Epithelial cell of proximal tubule (primary cell): ENCODE results near the gene METAP1. TPM values are rescaled to one million over a fixed set of nuclear protein-coding genes. Genes with fewer than 3 reads are reported as not detected.
"Not testable (repeated sequence)": the region's sequence is repeated elsewhere in the genome, so short reads cannot be mapped to it uniquely, and the experiment has no call there.

Source experiments
- DNase-seq: peaks from one replicate; pipeline ENCODE4 v3.0.0-alpha.2; 2011; ENCODE audit warnings: low read depth
- H3K4me3 ChIP-seq: 2 replicates; pipeline ENCODE4 v1.5.1; 2011; ENCODE audit warnings: low read depth, mild to moderate bottlenecking, low read length
- CTCF ChIP-seq: conservative IDR thresholded peaks from 2 replicates; pipeline ENCODE4 v1.5.1; 2012; ENCODE audit warnings: low read depth, mild to moderate bottlenecking, low read length
- total RNA-seq: library from RNA; depleted of rRNA; stranded (reverse); fragments of >200 nt; gene quantifications from 2 replicates; pipeline ENCODE4 v1.2.3, GENCODE V29; 2015

Gene METAP1
- total RNA-seq, 1 donor from 2014 or later: 64.6 TPM

- DNase-seq: no peak
- no peak overlapping the region for H3K4me3 ChIP-seq
- TF ChIP-seq CTCF: no peak
Measured at GRCh38 chr4:99013884-99014523, 18.5 kb downstream of the METAP1 start.

GRCh38 chr4:99021386-99021785, 25.9 kb downstream of the METAP1 start:
- TF ChIP-seq CTCF: no peak
- DNase-seq: no peak
- no peak overlapping the region for H3K4me3 ChIP-seq

GRCh38 chr4:99022566-99022965, 27.0 kb downstream of the METAP1 start:
- TF ChIP-seq CTCF: no peak
- DNase-seq: no peak
- no peak overlapping the region for H3K4me3 ChIP-seq

GRCh38 chr4:99023800-99024251, 28.3 kb downstream of the METAP1 start:
- DNase-seq, H3K4me3 ChIP-seq: not testable (repeated sequence)

GRCh38 chr4:99024481-99025275, 29.2 kb downstream of the METAP1 start:
- no peak for DNase-seq
- TF ChIP-seq CTCF: peak; percentile 36

GRCh38 chr4:99025506-99025905, 30.0 kb downstream of the METAP1 start:
- no peak overlapping the region for H3K4me3 ChIP-seq
- no peak for TF ChIP-seq CTCF
- no peak for DNase-seq

More at GRCh38 chr4:99024481-99025275, 29.2 kb downstream of the METAP1 start:
- no peak overlapping the region for H3K4me3 ChIP-seq

- no peak for TF ChIP-seq CTCF
- no peak for DNase-seq
- H3K4me3 ChIP-seq: no peak overlapping the region
Measured at GRCh38 chr4:99027304-99027703, 31.8 kb downstream of the METAP1 start.
